Breast epithelium (tissue), 4 donors: ENCODE measurements around the gene PHRF1. TPM values are rescaled to one million over a fixed set of nuclear protein-coding genes. Genes with fewer than 3 reads are reported as not detected.

Experiments
- DNase-seq, 2 donors: peaks; one replicate each; pipeline ENCODE4 v3.0.0-alpha.2; 2019; ENCODE audit warnings: low spot score in 2 of 2
- H3K27ac ChIP-seq, 2 donors: fragments of 200-600 bp; sonication (generic) in 1 of 2; one replicate each; pipeline ENCODE4 v1.5.1; 2016 to 2019; ENCODE audit warnings: mild to moderate bottlenecking in 1 of 2
- H3K27me3 ChIP-seq, 2 donors: fragments of 200-600 bp; sonication (generic) in 1 of 2; one replicate each; pipeline versions ENCODE4 v1.5.1 to v1.6.0; 2017 to 2019; ENCODE audit warnings: control low read depth in 1 of 2, mild to moderate bottlenecking in 1 of 2
- H3K36me3 ChIP-seq: fragments of 200-600 bp; one replicate; pipeline ENCODE4 v1.5.1; 2019
- H3K4me1 ChIP-seq, 2 donors: fragments of 200-600 bp; sonication (generic); one replicate each; pipeline ENCODE4 v1.5.1; 2016 to 2019; ENCODE audit warnings: control low read depth in 1 of 2
- H3K4me3 ChIP-seq, 3 donors: fragments of 200-600 bp; sonication (generic); 1 replicate in 2 of 3; 2 replicates in 1 of 3; pipeline ENCODE4 v1.5.1; 2016 to 2019; ENCODE audit warnings: mild to moderate bottlenecking in 3 of 3, moderate library complexity in 2 of 3
- H3K9me3 ChIP-seq, 2 donors: fragments of 200-600 bp; sonication (generic) in 1 of 2; one replicate each; pipeline ENCODE4 v1.5.1; 2016 to 2019; ENCODE audit warnings: control low read depth in 1 of 2
- CTCF ChIP-seq, 3 donors: fragments of 450-650 bp; IDR thresholded peaks; one replicate each; pipeline ENCODE4 v1.5.1; 2016 to 2017; ENCODE audit warnings: antibody characterized with exemption in 3 of 3, mild to moderate bottlenecking in 3 of 3, moderate library complexity in 3 of 3
- POLR2A ChIP-seq: fragments of 450-650 bp; IDR thresholded peaks from one replicate; pipeline ENCODE4 v1.6.1; 2016; ENCODE audit warnings: antibody characterized with exemption, mild to moderate bottlenecking, moderate library complexity
- POLR2AphosphoS5 ChIP-seq, 3 donors: sonication (generic); formaldehyde crosslinking; IDR thresholded peaks; one replicate each; pipeline ENCODE4 v1.6.1; 2017; ENCODE audit warnings: antibody characterized with exemption in 3 of 3
- intact Hi-C: fragments of 100-400 bp; cut with DNase I; formaldehyde crosslinking; loops from one replicate; pipeline ENCODE4 v1.15.1; 2023; ENCODE audit warnings: low total_unique reads
- total RNA-seq, 3 donors: library from RNA; depleted of rRNA; stranded (reverse); fragments of >200 nt; gene quantifications; one replicate each; pipeline ENCODE4 v1.1.0, GENCODE V29; 2016

The PHRF1 gene
- total RNA-seq, 3 donors from 2014 or later = 18.6 to 22.1 (median 21.3) TPM

DNA sequence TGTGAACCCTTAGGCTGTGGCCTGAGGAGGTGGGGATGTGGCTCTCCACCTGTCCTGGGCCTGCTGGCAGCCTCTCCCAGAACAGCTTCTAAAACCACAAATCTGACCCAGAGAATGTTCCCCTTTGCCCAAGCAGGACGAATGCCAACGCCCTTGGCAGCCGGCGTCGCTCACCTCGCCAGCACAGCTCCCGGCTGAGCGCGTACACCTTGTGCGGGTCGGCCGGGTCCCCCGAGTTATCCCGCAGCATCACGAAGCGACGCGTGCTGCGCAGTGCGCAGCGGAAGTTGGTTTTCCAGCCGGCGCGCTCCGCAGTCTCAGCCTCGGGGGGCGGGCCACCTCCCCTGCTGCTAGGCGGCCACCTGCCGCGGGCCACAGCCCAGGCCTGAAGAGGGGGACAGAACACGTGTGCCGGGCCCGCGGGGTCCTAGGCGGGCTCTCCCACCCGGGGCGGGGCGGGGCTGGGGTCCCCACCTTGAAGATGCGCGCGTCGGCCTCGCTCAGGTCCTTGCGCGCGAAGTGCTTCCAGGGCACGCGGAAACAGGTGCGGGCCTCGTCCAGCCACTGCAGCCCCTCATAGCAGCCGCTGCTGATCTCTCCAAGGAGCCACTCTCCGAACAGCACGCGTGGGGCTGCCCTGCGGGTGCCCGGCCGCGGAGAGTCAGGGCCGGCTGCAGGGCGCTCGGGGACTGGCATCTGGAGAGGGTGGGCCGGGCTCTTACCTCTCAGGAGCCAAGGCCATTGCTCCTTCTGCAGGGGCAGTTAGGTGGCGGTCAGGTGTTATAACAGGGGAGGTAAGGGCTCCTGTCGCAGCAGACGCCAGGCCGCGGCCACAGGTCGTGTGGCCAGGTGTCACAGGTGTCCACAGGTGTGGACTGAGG lies 38.6 kb downstream of the PHRF1 start:
- TF ChIP-seq CTCF (IDR thresholded peaks at IDR 0.05) (no peak), POLR2A (no peak), POLR2AphosphoS5 (IDR thresholded peaks at IDR 0.05) (no peak)
- Histone ChIP-seq H3K9me3 (no peaks in the 10 kb centered on the region), H3K36me3 (peaks cover under 1% of the 10 kb centered on the region), H3K4me1 (peaks cover 10 to 13% of the 10 kb centered on the region in 2 donors), H3K27me3 (no peaks in the 10 kb centered on the region), H3K4me3 (peak overlapping the region; percentile 71 to 76 (median 73)), H3K27ac (peak overlapping the region; percentile 92 to 99)
- intact Hi-C loops = no loop called here
- DNase-seq = peak in 1 of 2 donors; percentile 49

- intact Hi-C loops = loop anchor here (1.0 kb wide), 1 partner anchor 13 kb away; no protein-coding TSS in a partner anchor
- DNase-seq = peak; percentile 94 to 97
- Histone ChIP-seq H3K27me3 (no peaks in the 10 kb centered on the region), H3K27ac (peak within 1 kb of the TSS; percentile 92 to 99), H3K4me1 (peaks cover 10 to 13% of the 10 kb centered on the region in 2 donors), H3K9me3 (no peaks in the 10 kb centered on the region), H3K4me3 (peak within 1 kb of the TSS; percentile 71 to 76 (median 73)), H3K36me3 (no peaks in the 10 kb centered on the region)
- TF ChIP-seq CTCF (IDR thresholded peaks at IDR 0.05) (no peak), POLR2AphosphoS5 (IDR thresholded peaks at IDR 0.05) (peak; percentile 86 to 92 (median 88)), POLR2A (peak; percentile 68)
These were observed 39.4 kb downstream of the PHRF1 start, which contains the start of gene IRF7 for GRCh38 chr11:615504-616319. Gene IRF7, minus strand, starts transcription at chr11:615950. Its CDS starts 586 bp downstream, at chr11:615364.

- H3K27ac ChIP-seq = peak overlapping the region; percentile 92 to 99
- intact Hi-C loops = loop anchor here (1.0 kb wide), 1 partner anchor 14 kb away; no protein-coding TSS in a partner anchor
- H3K36me3 ChIP-seq = no peaks in the 10 kb centered on the region
These were observed 40.3 kb downstream of the PHRF1 start for GRCh38 chr11:616320-617198.

More at GRCh38 chr11:616320-617198, 40.3 kb downstream of the PHRF1 start:
- no peaks in the 10 kb centered on the region for H3K27me3 ChIP-seq
- peak overlapping the region; percentile 71 to 76 (median 73) for H3K4me3 ChIP-seq
- TF ChIP-seq POLR2AphosphoS5 (IDR thresholded peaks at IDR 0.05) = no peak
- no peak for TF ChIP-seq POLR2A
- TF ChIP-seq CTCF (IDR thresholded peaks at IDR 0.05) = no peak
- DNase-seq = no peak
- no peaks in the 10 kb centered on the region for H3K9me3 ChIP-seq
- peaks cover 10 to 13% of the 10 kb centered on the region in 2 donors for H3K4me1 ChIP-seq
